Osteoblast (primary cell): ENCODE data around the gene CEPT1. TPM values are rescaled to one million over a fixed set of nuclear protein-coding genes. Genes with fewer than 3 reads are reported as not detected.

Experiments
- DNase-seq: peaks from one replicate; pipeline ENCODE4 v3.0.0; 2011; ENCODE audit warnings: low spot score, mixed read lengths; ENCODE audit not compliant: insufficient read length; ENCODE audit errors: missing footprints
- H2AFZ ChIP-seq: 2 replicates; pipeline ENCODE4 v1.6.0; 2011; ENCODE audit warnings: mild to moderate bottlenecking, low read length
- H3K27ac ChIP-seq: 2 replicates; pipeline ENCODE4 v1.5.1; 2011; ENCODE audit warnings: mild to moderate bottlenecking, low read depth, low read length, moderate library complexity
- H3K27me3 ChIP-seq: 2 replicates; pipeline ENCODE4 v1.6.0; 2012; ENCODE audit warnings: mild to moderate bottlenecking, control low read depth, inconsistent platforms, low read length, moderate library complexity; ENCODE audit not compliant: insufficient read depth
- H3K36me3 ChIP-seq: 2 replicates; pipeline ENCODE4 v1.5.1; 2011; ENCODE audit warnings: mild to moderate bottlenecking, low read length, control low read depth, moderate library complexity; ENCODE audit not compliant: insufficient read depth
- H3K4me1 ChIP-seq: 2 replicates; pipeline ENCODE4 v1.5.1; 2011; ENCODE audit warnings: mild to moderate bottlenecking, low read length, control low read depth, moderate library complexity; ENCODE audit not compliant: insufficient read depth
- H3K4me2 ChIP-seq: 2 replicates; pipeline ENCODE4 v1.6.0; 2011; ENCODE audit warnings: mild to moderate bottlenecking, low read length; ENCODE audit not compliant: insufficient read depth
- H3K4me3 ChIP-seq: fragments of 200-600 bp; sonication (generic); 3 replicates; pipeline ENCODE4 v1.5.1; 2012; ENCODE audit warnings: mild to moderate bottlenecking, low read length, inconsistent platforms; ENCODE audit not compliant: insufficient read depth
- H3K79me2 ChIP-seq: 2 replicates; pipeline ENCODE4 v1.6.0; 2012; ENCODE audit warnings: mild to moderate bottlenecking, low read length, control low read depth, inconsistent platforms; ENCODE audit not compliant: insufficient read depth
- H3K9me3 ChIP-seq: 2 replicates; pipeline ENCODE4 v1.5.1; 2011; ENCODE audit warnings: low read depth, low read length, control low read depth
- H4K20me1 ChIP-seq: 2 replicates; pipeline ENCODE4 v1.6.0; 2012; ENCODE audit warnings: mild to moderate bottlenecking, low read length, control low read depth; ENCODE audit not compliant: insufficient read depth
- CTCF ChIP-seq: IDR thresholded peaks from 2 replicates; pipeline ENCODE4 v1.5.1; 2011; ENCODE audit warnings: mild to moderate bottlenecking, low read depth, low read length, moderate library complexity; ENCODE audit errors: extremely low read depth
- total RNA-seq: library from RNA; depleted of rRNA; stranded (reverse); fragments of >200 nt; gene quantifications from 2 replicates; pipeline ENCODE4 v1.2.3, GENCODE V29; 2012

The CEPT1 gene
- total RNA-seq, 1 donor, result 37.3 TPM

GRCh38 chr1:111203681-111204200 lies 63.7 kb downstream of the CEPT1 start:
- Histone ChIP-seq H2AFZ (peak overlapping the region; percentile 68), H3K4me3 (peak overlapping the region; percentile 75), H3K4me2 (peak overlapping the region; percentile 81), H3K36me3 (no peaks in the 10 kb centered on the region), H3K79me2 (no peaks in the 10 kb centered on the region), H3K4me1 (no peaks in the 10 kb centered on the region), H3K27me3 (peaks cover 4% of the 10 kb centered on the region), H4K20me1 (no peaks in the 10 kb centered on the region), H3K27ac (no peak overlapping the region), H3K9me3 (no peaks in the 10 kb centered on the region)
- no peak for TF ChIP-seq CTCF
- DNase-seq, result peak; percentile 96

- Histone ChIP-seq H3K27me3 (peaks cover 4% of the 10 kb centered on the region), H3K36me3 (no peaks in the 10 kb centered on the region), H3K79me2 (no peaks in the 10 kb centered on the region), H3K4me3 (peak overlapping the region; percentile 75), H3K4me2 (peak overlapping the region; percentile 81), H3K9me3 (no peaks in the 10 kb centered on the region), H4K20me1 (no peaks in the 10 kb centered on the region), H2AFZ (peak overlapping the region; percentile 68), H3K27ac (no peak overlapping the region), H3K4me1 (no peaks in the 10 kb centered on the region)
- TF ChIP-seq CTCF, result no peak
- DNase-seq, result peak; percentile 84
These were observed 64.4 kb downstream of the CEPT1 start for GRCh38 chr1:111204201-111204982.

- H3K36me3 ChIP-seq, result no peaks in the 10 kb centered on the region
- no peak overlapping the region for H2AFZ ChIP-seq
- no peaks in the 10 kb centered on the region for H4K20me1 ChIP-seq
- H3K79me2 ChIP-seq, result no peaks in the 10 kb centered on the region
- H3K4me3 ChIP-seq, result no peak overlapping the region
- peaks cover 4% of the 10 kb centered on the region for H3K27me3 ChIP-seq
- H3K9me3 ChIP-seq, result no peaks in the 10 kb centered on the region
- peak; percentile 63 for DNase-seq
- H3K4me2 ChIP-seq, result peak overlapping the region; percentile 81
- H3K4me1 ChIP-seq, result no peaks in the 10 kb centered on the region
- H3K27ac ChIP-seq, result no peak overlapping the region
- no peak for TF ChIP-seq CTCF
These were observed 65.1 kb downstream of the CEPT1 start for GRCh38 chr1:111204983-111205713.

GRCh38 chr1:111205714-111206050 lies 65.7 kb downstream of the CEPT1 start:
- no peaks in the 10 kb centered on the region for H4K20me1 ChIP-seq
- H3K27ac ChIP-seq, result no peak overlapping the region
- TF ChIP-seq CTCF, result no peak
- no peaks in the 10 kb centered on the region for H3K9me3 ChIP-seq
- H3K79me2 ChIP-seq, result no peaks in the 10 kb centered on the region
- DNase-seq, result peak; percentile 35
- no peak overlapping the region for H2AFZ ChIP-seq
- peaks cover 4% of the 10 kb centered on the region for H3K27me3 ChIP-seq
- no peaks in the 10 kb centered on the region for H3K4me1 ChIP-seq
- H3K36me3 ChIP-seq, result no peaks in the 10 kb centered on the region
- no peak overlapping the region for H3K4me2 ChIP-seq
- no peak overlapping the region for H3K4me3 ChIP-seq
